ENCODE measurements around the gene RBFOX2.

GRCh38 chr22:35921777-35922176, 106.8 kb downstream of the RBFOX2 start:
- peak; percentile 32 to 45 (median 42) for TF ChIP-seq CTCF (IDR thresholded peaks at IDR 0.05)
- TF ChIP-seq POLR2A (IDR thresholded peaks at IDR 0.05): no peak
